Measurements from ENCODE around the gene ELP2. TPM values are rescaled to one million over a fixed set of nuclear protein-coding genes. Genes with fewer than 3 reads are reported as not detected.

Gene ELP2
- total RNA-seq, 2 experiments from 2014 or later: 200 to 206 TPM

- Mint-ChIP-seq H3K4me1 (ENCODE audit: low read depth) (peaks cover 65% of the 10 kb centered on the region), H3K27me3 (no peaks in the 10 kb centered on the region), H3K4me3 (peak overlapping the region; percentile 95), H3K9me3 (no peaks in the 10 kb centered on the region), H3K27ac (peak overlapping the region; percentile 98), H3K36me3 (ENCODE audit: low read depth) (peaks cover 66% of the 10 kb centered on the region)
- ChIA-PET CTCF (no interaction called here), POLR2A (interaction anchor here (1.1 to 3.2 kb wide), 6 partner anchors 8 to 782 kb away, joined by 3 to 23 read pairs (median 6); partner anchors contain the start of gene RPRD1A)
- no peaks in the 10 kb centered on the region for H3K27me3 ChIP-seq (ENCODE audit: control insufficient read depth in 1 of 2, insufficient read depth in 2 of 2, low read length in 2 of 2)
- H3K4me3 ChIP-seq (ENCODE audit: low read length): peak overlapping the region; percentile 77
- intact Hi-C loops (cut with DNase I, micrococcal nuclease): loop anchor here (2.0 to 10.0 kb wide), 6 partner anchors 61 to 1153 kb away; partner anchors contain the start of genes RPRD1A (in 2 of the 2), GALNT1 (in 1 of the 2), KIAA1328 (in 1 of the 2) and MAPRE2 (in 1 of the 2)
- no peak overlapping the region for H3K27ac ChIP-seq (ENCODE audit: low read depth in 1 of 2, low read length in 2 of 2)
- peaks cover 11% of the 10 kb centered on the region for H3K36me3 ChIP-seq (ENCODE audit: insufficient read depth, low read length)
- DNase-seq: peak in 2 of 14 experiments; percentile 6 to 19
- ATAC-seq (ENCODE audit: poor library complexity): no peak
- H3K9me3 ChIP-seq (ENCODE audit: control insufficient read depth in 1 of 2, insufficient read depth in 1 of 2, low read length in 2 of 2): no peaks in the 10 kb centered on the region
- H3K4me1 ChIP-seq (ENCODE audit: insufficient read depth, low read length): peaks cover 40% of the 10 kb centered on the region
- TF ChIP-seq, protein P1, sequence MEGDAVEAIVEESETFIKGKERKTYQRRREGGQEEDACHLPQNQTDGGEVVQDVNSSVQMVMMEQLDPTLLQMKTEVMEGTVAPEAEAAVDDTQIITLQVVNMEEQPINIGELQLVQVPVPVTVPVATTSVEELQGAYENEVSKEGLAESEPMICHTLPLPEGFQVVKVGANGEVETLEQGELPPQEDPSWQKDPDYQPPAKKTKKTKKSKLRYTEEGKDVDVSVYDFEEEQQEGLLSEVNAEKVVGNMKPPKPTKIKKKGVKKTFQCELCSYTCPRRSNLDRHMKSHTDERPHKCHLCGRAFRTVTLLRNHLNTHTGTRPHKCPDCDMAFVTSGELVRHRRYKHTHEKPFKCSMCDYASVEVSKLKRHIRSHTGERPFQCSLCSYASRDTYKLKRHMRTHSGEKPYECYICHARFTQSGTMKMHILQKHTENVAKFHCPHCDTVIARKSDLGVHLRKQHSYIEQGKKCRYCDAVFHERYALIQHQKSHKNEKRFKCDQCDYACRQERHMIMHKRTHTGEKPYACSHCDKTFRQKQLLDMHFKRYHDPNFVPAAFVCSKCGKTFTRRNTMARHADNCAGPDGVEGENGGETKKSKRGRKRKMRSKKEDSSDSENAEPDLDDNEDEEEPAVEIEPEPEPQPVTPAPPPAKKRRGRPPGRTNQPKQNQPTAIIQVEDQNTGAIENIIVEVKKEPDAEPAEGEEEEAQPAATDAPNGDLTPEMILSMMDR (IDR thresholded peaks at IDR 0.05): no peak
Observed at GRCh38 chr18:36127836-36128529, 1.7 kb upstream of the ELP2 start.

GRCh38 chr18:36128530-36128870, 1.2 kb upstream of the ELP2 start:
- Mint-ChIP-seq H3K9me3 (no peaks in the 10 kb centered on the region), H3K27ac (peak overlapping the region; percentile 98), H3K4me3 (peak overlapping the region; percentile 95), H3K36me3 (ENCODE audit: low read depth) (peaks cover 63% of the 10 kb centered on the region), H3K27me3 (no peaks in the 10 kb centered on the region), H3K4me1 (ENCODE audit: low read depth) (peaks cover 70% of the 10 kb centered on the region)
- H3K27me3 ChIP-seq (ENCODE audit: control insufficient read depth in 1 of 2, insufficient read depth in 2 of 2, low read length in 2 of 2): no peaks in the 10 kb centered on the region
- CTCF ChIA-PET: interaction anchor here (0.9 to 2.1 kb wide), 2 partner anchors 33 to 36 kb away, joined by 3 to 9 read pairs; no protein-coding TSS in a partner anchor
- DNase-seq (peak in 3 of 14 experiments; percentile 4 to 14 (median 14)), ATAC-seq (ENCODE audit: poor library complexity) (no peak)
- peak overlapping the region; percentile 77 for H3K4me3 ChIP-seq (ENCODE audit: low read length)
- H3K36me3 ChIP-seq (ENCODE audit: insufficient read depth, low read length): peaks cover 7% of the 10 kb centered on the region
- TF ChIP-seq, protein P1 (IDR thresholded peaks at IDR 0.05): no peak
- POLR2A ChIA-PET: interaction anchor here (0.5 to 3.2 kb wide), 21 partner anchors 8 to 1087 kb away, joined by 3 to 29 read pairs (median 4); partner anchors contain the start of genes INO80C, KIAA1328, MAPRE2 and MOCOS
- peaks cover 43% of the 10 kb centered on the region for H3K4me1 ChIP-seq (ENCODE audit: insufficient read depth, low read length)
- no peak overlapping the region for H3K27ac ChIP-seq (ENCODE audit: low read depth in 1 of 2, low read length in 2 of 2)
- H3K9me3 ChIP-seq (ENCODE audit: control insufficient read depth in 1 of 2, insufficient read depth in 1 of 2, low read length in 2 of 2): no peaks in the 10 kb centered on the region
- intact Hi-C loops (cut with DNase I, micrococcal nuclease): loop anchor here (2.0 to 10.0 kb wide), 6 partner anchors 62 to 1154 kb away; partner anchors contain the start of genes RPRD1A (in 2 of the 2), GALNT1 (in 1 of the 2), KIAA1328 (in 1 of the 2) and MAPRE2 (in 1 of the 2)

- ChIA-PET CTCF (interaction anchor here (0.9 to 2.1 kb wide), 2 partner anchors 33 to 35 kb away, joined by 3 to 9 read pairs; no protein-coding TSS in a partner anchor), POLR2A (interaction anchor here (0.5 to 3.2 kb wide), 22 partner anchors 9 to 1087 kb away, joined by 3 to 29 read pairs (median 4); partner anchors contain the start of genes INO80C, KIAA1328, MAPRE2 and MOCOS)
- TF ChIP-seq, protein P1 (IDR thresholded peaks at IDR 0.05): peak; percentile 11
- ATAC-seq (ENCODE audit: poor library complexity) (no peak), DNase-seq (peak in 1 of 14 experiments; percentile 15)
- H3K27ac Mint-ChIP-seq: peak overlapping the region; percentile 98
- peak overlapping the region; percentile 77 for H3K4me3 ChIP-seq (ENCODE audit: low read length)
- no peaks in the 10 kb centered on the region for H3K9me3 Mint-ChIP-seq
- intact Hi-C loops (cut with DNase I, micrococcal nuclease): loop anchor here (2.0 to 10.0 kb wide), 6 partner anchors 62 to 1154 kb away; partner anchors contain the start of genes RPRD1A (in 2 of the 2), GALNT1 (in 1 of the 2), KIAA1328 (in 1 of the 2) and MAPRE2 (in 1 of the 2)
- peaks cover 72% of the 10 kb centered on the region for H3K4me1 Mint-ChIP-seq (ENCODE audit: low read depth)
- H3K36me3 ChIP-seq (ENCODE audit: insufficient read depth, low read length): peaks cover 4% of the 10 kb centered on the region
- no peaks in the 10 kb centered on the region for H3K27me3 ChIP-seq (ENCODE audit: control insufficient read depth in 1 of 2, insufficient read depth in 2 of 2, low read length in 2 of 2)
- peak overlapping the region; percentile 95 for H3K4me3 Mint-ChIP-seq
- peaks cover 61% of the 10 kb centered on the region for H3K36me3 Mint-ChIP-seq (ENCODE audit: low read depth)
- H3K27me3 Mint-ChIP-seq: no peaks in the 10 kb centered on the region
- H3K9me3 ChIP-seq (ENCODE audit: control insufficient read depth in 1 of 2, insufficient read depth in 1 of 2, low read length in 2 of 2): no peaks in the 10 kb centered on the region
- peak overlapping the region; percentile 31 to 99 for H3K27ac ChIP-seq (ENCODE audit: low read depth in 1 of 2, low read length in 2 of 2)
- peaks cover 47% of the 10 kb centered on the region for H3K4me1 ChIP-seq (ENCODE audit: insufficient read depth, low read length)
Observed at GRCh38 chr18:36128907-36129299, 796 bp upstream of the ELP2 start.

All from CD4-positive, alpha-beta T cell (primary cell).